IgD-negative memory B cell (primary cell): ENCODE results near the gene JAKMIP2. TPM values are rescaled to one million over a fixed set of nuclear protein-coding genes. Genes with fewer than 3 reads are reported as not detected.
"Not testable (repeated sequence)": the region's sequence is repeated elsewhere in the genome, so short reads cannot be mapped to it uniquely, and the experiment has no call there.

Experiments used
- H3K27ac Mint-ChIP-seq, 3 donors: one replicate each; pipeline ENCODE4 v1.8.0; 2020 to 2022; ENCODE audit warnings: mild to moderate bottlenecking in 3 of 3, mixed read lengths in 3 of 3, moderate library complexity in 1 of 3
- H3K27me3 Mint-ChIP-seq: one replicate; pipeline ENCODE4 v1.8.0; 2021; ENCODE audit warnings: mixed read lengths
- H3K36me3 Mint-ChIP-seq: one replicate; pipeline ENCODE4 v1.8.0; 2020; ENCODE audit warnings: mild to moderate bottlenecking, mixed read lengths
- H3K4me1 Mint-ChIP-seq, 3 donors: one replicate each; pipeline ENCODE4 v1.8.0; 2020 to 2022; ENCODE audit warnings: mixed read lengths in 3 of 3, mild to moderate bottlenecking in 1 of 3
- H3K4me3 Mint-ChIP-seq, 4 donors: one replicate each; pipeline ENCODE4 v1.8.0; 2020 to 2022; ENCODE audit warnings: mild to moderate bottlenecking in 4 of 4, mixed read lengths in 4 of 4, moderate library complexity in 3 of 4
- H3K9me3 Mint-ChIP-seq, 3 donors: one replicate each; pipeline ENCODE4 v1.8.0; 2020 to 2021; ENCODE audit warnings: mixed read lengths in 3 of 3, mild to moderate bottlenecking in 1 of 3
- polyA plus RNA-seq: library from polyadenylated mRNA; unstranded; fragments of 300-500 nt; fragmentation: Illumina TruSeq; gene quantifications from one replicate; pipeline ENCODE4 v1.2.3, GENCODE V29; 2021

Gene JAKMIP2
- 0.14 TPM for polyA plus RNA-seq

DNA sequence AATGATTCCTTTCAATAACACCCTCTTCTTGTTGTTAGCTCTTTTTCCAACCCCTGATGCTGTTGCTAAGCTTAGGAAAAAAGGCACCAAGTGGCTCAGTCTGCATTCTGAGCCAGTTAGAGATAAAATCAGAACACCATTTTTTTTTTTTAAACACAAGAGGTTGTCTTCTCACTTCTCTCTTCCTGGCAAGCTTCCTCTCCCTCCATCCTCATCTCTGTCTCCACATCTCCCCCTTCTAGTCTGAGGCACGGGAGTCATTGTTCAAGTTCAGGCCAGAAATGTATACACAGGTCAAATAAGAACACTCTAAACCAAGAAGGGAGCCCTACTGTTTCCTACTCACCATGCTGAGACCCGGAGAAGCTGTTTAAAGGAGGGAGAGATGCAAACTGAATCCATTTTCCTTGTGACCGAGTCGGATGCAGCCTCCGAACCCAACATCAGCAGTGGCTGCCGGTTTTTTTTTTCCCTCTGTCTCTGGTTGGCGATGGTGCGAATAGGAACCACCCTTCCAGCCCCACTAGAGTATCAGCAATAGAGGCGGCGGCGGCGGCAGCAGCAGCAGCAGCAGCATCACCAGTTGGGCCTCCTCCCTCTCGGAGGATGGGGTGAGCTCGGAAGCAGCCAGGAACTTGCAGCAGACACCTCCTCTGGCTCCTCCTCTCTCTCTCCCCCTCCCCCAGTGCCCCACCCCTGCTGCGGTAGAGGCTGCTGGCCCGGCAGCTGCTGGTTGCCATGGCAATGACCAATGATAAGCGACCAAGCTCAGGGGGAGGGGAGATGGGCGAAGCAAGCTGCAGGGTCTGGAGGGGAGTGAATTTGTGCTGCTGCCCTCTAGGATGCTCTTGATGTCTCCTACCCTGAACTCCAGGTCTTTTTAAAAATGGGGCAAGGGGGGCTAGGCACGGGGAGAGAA is at the start of gene JAKMIP2:
Gene JAKMIP2 (minus strand): TSS at position 619 of the 919 bp plus-strand sequence. CDS start 110,922 bp downstream, outside the sequence.
- Mint-ChIP-seq H3K9me3 (peaks cover 0 to 4% (median 0%) of the 10 kb centered on the region in 3 donors), H3K27me3 (no peaks in the 10 kb centered on the region), H3K27ac (peak within 1 kb of the TSS in 1 of 3 donors; percentile 88), H3K4me1 (peaks cover 0 to 7% (median 3%) of the 10 kb centered on the region in 3 donors), H3K4me3 (peak within 1 kb of the TSS in 3 of 4 donors; percentile 73 to 81 (median 79)), H3K36me3 (peaks cover 2% of the 10 kb centered on the region)

- Mint-ChIP-seq H3K27me3 (peaks cover 3% of the 10 kb centered on the region), H3K4me1 (peaks cover 0 to 2% (median 0%) of the 10 kb centered on the region in 3 donors), H3K9me3 (no peaks in the 10 kb centered on the region), H3K36me3 (peaks cover 2% of the 10 kb centered on the region), H3K27ac (no peak within 1 kb of the TSS), H3K4me3 (no peak within 1 kb of the TSS)
Observed at GRCh38 chr5:147831465-147831864, 48.9 kb upstream of the JAKMIP2 start, which contains the start of gene SPINK1. Gene SPINK1 (minus strand): TSS chr5:147831671. CDS start chr5:147831577, 94 bp downstream.

GRCh38 chr5:147830035-147830434 is 47.5 kb upstream of the JAKMIP2 start:
- Mint-ChIP-seq H3K4me1 (peaks cover 0 to 2% (median 0%) of the 10 kb centered on the region in 3 donors), H3K27ac (no peak overlapping the region), H3K27me3 (peaks cover 2% of the 10 kb centered on the region), H3K4me3 (no peak overlapping the region), H3K36me3 (peaks cover 2% of the 10 kb centered on the region), H3K9me3 (no peaks in the 10 kb centered on the region)

DNA sequence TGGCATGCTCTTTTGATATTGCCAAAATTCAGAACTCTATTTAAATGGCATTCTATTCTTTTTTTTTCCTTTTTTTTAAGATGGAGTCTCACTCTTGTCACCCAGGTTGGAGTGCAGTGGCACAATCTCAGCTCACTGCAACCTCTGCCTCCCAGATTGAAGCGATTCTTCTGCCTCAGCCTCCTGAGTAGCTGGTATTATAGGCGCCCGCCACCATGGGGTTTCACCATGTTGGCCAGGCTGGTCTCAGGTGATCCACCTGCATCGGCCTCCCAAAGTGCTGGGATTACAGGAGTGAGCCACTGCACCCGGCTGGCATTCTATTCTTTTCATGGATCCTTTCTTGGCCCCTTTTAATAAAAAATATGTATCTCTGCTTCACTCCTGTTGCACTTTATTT is 44.5 kb upstream of the JAKMIP2 start:
- not testable (repeated sequence) for H3K27ac Mint-ChIP-seq, H3K9me3 Mint-ChIP-seq, H3K27me3 Mint-ChIP-seq, H3K4me3 Mint-ChIP-seq, H3K4me1 Mint-ChIP-seq, H3K36me3 Mint-ChIP-seq

GRCh38 chr5:147826361-147826760 is 43.8 kb upstream of the JAKMIP2 start:
- H3K27me3 Mint-ChIP-seq, result peaks cover 3% of the 10 kb centered on the region
- H3K36me3 Mint-ChIP-seq, result peaks cover 2% of the 10 kb centered on the region
- no peaks in the 10 kb centered on the region for H3K9me3 Mint-ChIP-seq
- no peak overlapping the region for H3K4me3 Mint-ChIP-seq
- H3K27ac Mint-ChIP-seq, result peak overlapping the region in 1 of 3 donors; percentile 21
- no peaks in the 10 kb centered on the region for H3K4me1 Mint-ChIP-seq

GRCh38 chr5:147822686-147823491 is 40.4 kb upstream of the JAKMIP2 start:
- Mint-ChIP-seq H3K36me3 (no peaks in the 10 kb centered on the region), H3K9me3 (peaks cover 0 to 2% (median 0%) of the 10 kb centered on the region in 3 donors), H3K4me3 (no peak overlapping the region), H3K4me1 (peaks cover 0 to 3% (median 0%) of the 10 kb centered on the region in 3 donors), H3K27me3 (peaks cover 1% of the 10 kb centered on the region), H3K27ac (no peak overlapping the region)

DNA sequence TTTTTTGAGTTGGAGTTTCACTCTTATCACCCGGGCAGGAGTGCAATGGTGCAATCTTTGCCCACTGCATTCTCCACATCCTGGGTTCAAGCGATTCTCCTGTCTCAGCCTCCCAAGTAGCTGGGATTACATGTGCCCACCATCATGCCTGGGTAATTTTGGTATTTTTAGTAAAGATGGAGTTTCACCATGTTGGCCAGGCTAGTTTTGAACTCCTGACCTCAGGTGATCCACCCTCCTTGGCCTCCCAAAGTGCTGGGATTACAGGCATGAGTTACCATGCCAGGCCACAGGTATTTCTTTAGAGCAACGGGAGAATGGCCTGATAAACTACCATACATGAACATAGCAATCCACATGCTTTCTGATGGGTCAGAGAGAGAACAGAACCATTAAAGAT is 39.7 kb upstream of the JAKMIP2 start:
- not testable (repeated sequence) for H3K4me3 Mint-ChIP-seq, H3K36me3 Mint-ChIP-seq, H3K4me1 Mint-ChIP-seq, H3K9me3 Mint-ChIP-seq, H3K27me3 Mint-ChIP-seq, H3K27ac Mint-ChIP-seq

GRCh38 chr5:147821766-147822165 is 39.2 kb upstream of the JAKMIP2 start:
- Mint-ChIP-seq H3K27me3 (peaks cover 1% of the 10 kb centered on the region), H3K9me3 (peaks cover 0 to 2% (median 0%) of the 10 kb centered on the region in 3 donors), H3K36me3 (no peaks in the 10 kb centered on the region), H3K4me1 (peaks cover 0 to 3% (median 0%) of the 10 kb centered on the region in 3 donors), H3K27ac (no peak overlapping the region), H3K4me3 (no peak overlapping the region)

DNA sequence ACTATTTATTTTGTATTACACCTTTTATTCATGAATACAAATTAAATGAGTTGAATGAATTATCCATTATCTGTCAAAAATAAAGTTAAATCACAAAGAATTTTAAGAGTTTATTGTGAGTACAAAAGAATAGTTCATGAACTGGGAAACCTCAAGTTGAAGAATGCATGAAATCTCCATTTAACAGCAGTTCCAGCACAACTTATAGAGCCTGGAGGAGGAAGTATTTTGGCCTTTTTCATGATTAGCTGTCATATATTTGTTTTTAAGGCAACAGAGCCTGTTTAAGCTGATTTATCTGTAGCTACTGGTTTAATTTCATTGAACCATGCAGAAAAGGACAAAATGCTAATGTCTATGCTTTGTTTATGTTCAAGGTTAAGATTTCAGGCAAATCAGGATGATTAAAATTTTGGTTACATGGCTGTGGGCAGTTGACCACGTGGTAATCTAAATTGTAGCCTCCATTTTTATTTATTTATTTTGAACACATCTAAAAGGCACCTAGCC is 36.8 kb upstream of the JAKMIP2 start:
- Mint-ChIP-seq H3K27ac (no peak overlapping the region), H3K4me3 (no peak overlapping the region), H3K36me3 (no peaks in the 10 kb centered on the region)

GRCh38 chr5:147818290-147818689 is 35.8 kb upstream of the JAKMIP2 start:
- H3K4me3 Mint-ChIP-seq, result no peak overlapping the region
- H3K9me3 Mint-ChIP-seq, result peaks cover 2 to 4% (median 3%) of the 10 kb centered on the region in 3 donors
- H3K27ac Mint-ChIP-seq, result no peak overlapping the region
- H3K4me1 Mint-ChIP-seq, result peaks cover 0 to 3% (median 0%) of the 10 kb centered on the region in 3 donors
- H3K36me3 Mint-ChIP-seq, result no peaks in the 10 kb centered on the region
- H3K27me3 Mint-ChIP-seq, result peaks cover 1% of the 10 kb centered on the region

More for the DNA sequence above, 36.8 kb upstream of the JAKMIP2 start:
- Mint-ChIP-seq H3K9me3 (peaks cover 2 to 4% (median 3%) of the 10 kb centered on the region in 3 donors), H3K27me3 (peaks cover 1% of the 10 kb centered on the region), H3K4me1 (peaks cover 0 to 3% (median 0%) of the 10 kb centered on the region in 3 donors)

GRCh38 chr5:147813696-147814095 is 31.2 kb upstream of the JAKMIP2 start:
- H3K27ac Mint-ChIP-seq, result no peak overlapping the region
- H3K27me3 Mint-ChIP-seq, result peaks cover 4% of the 10 kb centered on the region
- no peaks in the 10 kb centered on the region for H3K36me3 Mint-ChIP-seq
- no peaks in the 10 kb centered on the region for H3K4me1 Mint-ChIP-seq
- peaks cover 2 to 6% (median 2%) of the 10 kb centered on the region in 3 donors for H3K9me3 Mint-ChIP-seq
- no peak overlapping the region for H3K4me3 Mint-ChIP-seq

- Mint-ChIP-seq H3K4me3 (no peak overlapping the region), H3K27ac (no peak overlapping the region), H3K4me1 (peaks cover 0 to 3% (median 2%) of the 10 kb centered on the region in 3 donors), H3K27me3 (peaks cover 6% of the 10 kb centered on the region), H3K9me3 (peaks cover 0 to 3% (median 0%) of the 10 kb centered on the region in 3 donors), H3K36me3 (no peaks in the 10 kb centered on the region)
Observed at GRCh38 chr5:147809830-147810666, 27.5 kb upstream of the JAKMIP2 start.

DNA sequence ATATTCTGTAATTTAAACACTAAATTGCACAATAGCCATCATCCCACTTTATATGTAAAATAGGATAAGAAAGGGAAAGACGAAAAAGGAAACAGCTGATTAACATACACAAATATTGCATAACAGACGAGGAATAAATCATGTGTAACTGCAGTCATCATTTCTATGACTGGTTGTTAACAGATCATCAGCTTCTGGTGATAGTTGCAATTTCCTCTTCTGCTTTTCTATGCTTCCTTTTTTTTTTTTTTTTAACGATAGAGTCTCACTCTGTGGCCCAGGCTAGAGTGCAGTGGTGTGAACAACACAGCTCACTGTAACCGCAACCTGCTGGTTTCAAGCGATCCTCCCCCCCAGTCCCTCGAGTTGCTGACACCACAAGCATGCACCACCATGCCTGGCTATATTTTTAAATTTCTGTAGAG is 22.5 kb upstream of the JAKMIP2 start:
- Mint-ChIP-seq H3K4me3 (peak overlapping the region in 1 of 4 donors; percentile 29), H3K27me3 (peaks cover 11% of the 10 kb centered on the region), H3K36me3 (peaks cover 1% of the 10 kb centered on the region), H3K27ac (peak overlapping the region in 2 of 3 donors; percentile 59 to 74), H3K9me3 (no peaks in the 10 kb centered on the region), H3K4me1 (peaks cover 4 to 8% (median 7%) of the 10 kb centered on the region in 3 donors)

GRCh38 chr5:147804334-147804733 is 21.8 kb upstream of the JAKMIP2 start:
- H3K36me3 Mint-ChIP-seq, result peaks cover 1% of the 10 kb centered on the region
- H3K27me3 Mint-ChIP-seq, result peaks cover 13% of the 10 kb centered on the region
- H3K4me3 Mint-ChIP-seq, result no peak overlapping the region
- H3K27ac Mint-ChIP-seq, result no peak overlapping the region
- H3K9me3 Mint-ChIP-seq, result no peaks in the 10 kb centered on the region
- peaks cover 4 to 8% (median 7%) of the 10 kb centered on the region in 3 donors for H3K4me1 Mint-ChIP-seq
